Small intestine (tissue), 7 donors: ENCODE results near the gene FES. TPM values are rescaled to one million over a fixed set of nuclear protein-coding genes. Genes with fewer than 3 reads are reported as not detected.
"Not testable (repeated sequence)": the region's sequence is repeated elsewhere in the genome, so short reads cannot be mapped to it uniquely, and the experiment has no call there.

Experiments
- DNase-seq, 2 donors: peaks; one replicate each; pipeline versions ENCODE4 v3.0.0 to v3.0.0-alpha.2; 2013
- FAIRE-seq: peaks from 2 replicates; lab custom pipeline; 2012; peaks lifted over from hg19 to GRCh38; lab: Jason Lieb, UNC
- H3K27ac ChIP-seq, 3 donors: one replicate each; pipeline ENCODE4 v1.5.1; 2013; ENCODE audit warnings: low read length in 2 of 3, mild to moderate bottlenecking in 2 of 3, control low read depth in 1 of 3, inconsistent platforms in 1 of 3, low read depth in 1 of 3, moderate library complexity in 1 of 3
- H3K27me3 ChIP-seq, 3 donors: one replicate each; pipeline ENCODE4 v1.6.1; 2013; ENCODE audit warnings: low read length in 3 of 3, inconsistent platforms in 1 of 3; ENCODE audit not compliant: control insufficient read depth in 3 of 3, insufficient read depth in 3 of 3
- H3K36me3 ChIP-seq, 3 donors: one replicate each; pipeline ENCODE4 v1.6.1; 2013; ENCODE audit warnings: low read length in 3 of 3, inconsistent platforms in 1 of 3, low read depth in 1 of 3, mild to moderate bottlenecking in 1 of 3, moderate library complexity in 1 of 3; ENCODE audit not compliant: control insufficient read depth in 3 of 3, insufficient read depth in 2 of 3
- H3K4me1 ChIP-seq, 3 donors: one replicate each; pipeline ENCODE4 v1.6.1; 2013; ENCODE audit warnings: low read length in 2 of 3, inconsistent platforms in 1 of 3, low read depth in 1 of 3, mild to moderate bottlenecking in 1 of 3, moderate library complexity in 1 of 3; ENCODE audit not compliant: control insufficient read depth in 3 of 3, insufficient read depth in 2 of 3
- H3K4me3 ChIP-seq, 3 donors: one replicate each; pipeline ENCODE4 v1.5.1; 2013; ENCODE audit warnings: low read length in 3 of 3, control low read depth in 1 of 3, inconsistent platforms in 1 of 3, low read depth in 1 of 3, mild to moderate bottlenecking in 1 of 3, moderate library complexity in 1 of 3
- H3K9me3 ChIP-seq, 2 donors: one replicate each; pipeline ENCODE4 v1.6.1; 2013; ENCODE audit warnings: low read depth in 1 of 2, low read length in 1 of 2; ENCODE audit not compliant: control insufficient read depth in 2 of 2, insufficient read depth in 1 of 2
- WGBS, 3 donors: extraction: QIAGEN DNeasy Blood & Tissue Kit; methylation state at CpG; one replicate each; pipeline ENCODE4 v1.1.7; 2013; 5-methylcytosine and 5-hydroxymethylcytosine counted together
- polyA plus RNA-seq, 4 donors: library from polyadenylated mRNA; stranded (reverse) in 3 of 4; unstranded in 1 of 4; fragments of 200-250 nt in 3 of 4; fragments of 120-200 nt in 1 of 4; gene quantifications; one replicate each; pipeline versions ENCODE4 v1.2.1 to v1.2.3, GENCODE V29; 2013
- donor health status: healthy with polysubstance abuse.
- donor health status: control.
- donor health status: control.
- donor health status: Bipolar disorder and iron deficiency.
- donor health status: healthy.

FES gene
- polyA plus RNA-seq, 4 donors, result 0.89 to 18.4 (median 10.9) TPM

DNA sequence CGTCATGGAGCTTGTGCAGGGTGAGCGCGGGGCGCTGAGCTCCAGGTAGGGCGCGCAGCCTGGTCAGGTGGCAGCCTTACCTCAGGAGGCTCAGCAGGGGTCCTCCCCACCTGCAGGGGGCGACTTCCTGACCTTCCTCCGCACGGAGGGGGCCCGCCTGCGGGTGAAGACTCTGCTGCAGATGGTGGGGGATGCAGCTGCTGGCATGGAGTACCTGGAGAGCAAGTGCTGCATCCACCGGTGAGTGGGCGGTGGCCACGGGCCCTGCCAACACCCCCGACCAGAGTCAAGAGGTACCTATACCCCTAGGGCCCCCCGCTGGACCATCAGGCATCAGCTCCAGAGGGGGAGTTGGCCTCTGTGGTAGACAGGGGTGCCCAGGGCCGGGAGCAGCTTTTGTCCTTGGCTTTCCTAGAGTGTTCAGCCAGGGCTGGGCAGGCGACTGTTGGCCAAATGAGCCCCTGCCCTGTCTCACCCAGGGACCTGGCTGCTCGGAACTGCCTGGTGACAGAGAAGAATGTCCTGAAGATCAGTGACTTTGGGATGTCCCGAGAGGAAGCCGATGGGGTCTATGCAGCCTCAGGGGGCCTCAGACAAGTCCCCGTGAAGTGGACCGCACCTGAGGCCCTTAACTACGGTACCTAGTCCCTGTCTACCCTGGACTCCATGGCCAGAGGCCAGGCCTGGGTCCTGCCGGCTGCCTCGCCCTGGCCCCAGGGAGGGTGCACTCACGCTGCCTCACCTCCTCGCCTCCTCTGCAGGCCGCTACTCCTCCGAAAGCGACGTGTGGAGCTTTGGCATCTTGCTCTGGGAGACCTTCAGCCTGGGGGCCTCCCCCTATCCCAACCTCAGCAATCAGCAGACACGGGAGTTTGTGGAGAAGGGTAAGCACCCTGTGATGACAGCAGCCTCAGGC lies 9.1 kb downstream of the FES start:
- peaks cover 0 to 63% (median 6%) of the 10 kb centered on the region in 3 donors for H3K36me3 ChIP-seq
- H3K27me3 ChIP-seq, result no peaks in the 10 kb centered on the region
- WGBS, 3 donors, result 93 to 95% (median 94%) methylated on average over 31 to 33 of the region's 33 CpGs
- DNase-seq, result no peak
- H3K4me1 ChIP-seq, result no peaks in the 10 kb centered on the region
- FAIRE-seq, result no peak
- H3K27ac ChIP-seq, result no peak overlapping the region
- no peak overlapping the region for H3K4me3 ChIP-seq
- H3K9me3 ChIP-seq, result no peaks in the 10 kb centered on the region

GRCh38 chr15:90895571-90896117 lies 11.3 kb downstream of the FES start:
- no peaks in the 10 kb centered on the region for H3K9me3 ChIP-seq
- no peak overlapping the region for H3K4me3 ChIP-seq
- no peak for DNase-seq
- FAIRE-seq, result no peak
- H3K36me3 ChIP-seq, result peaks cover 0 to 45% (median 6%) of the 10 kb centered on the region in 3 donors
- no peak overlapping the region for H3K27ac ChIP-seq
- no peaks in the 10 kb centered on the region for H3K27me3 ChIP-seq
- 67 to 89% (median 84%) methylated on average over 10 of the region's 10 CpGs for WGBS, 3 donors
- H3K4me1 ChIP-seq, result no peaks in the 10 kb centered on the region

DNA sequence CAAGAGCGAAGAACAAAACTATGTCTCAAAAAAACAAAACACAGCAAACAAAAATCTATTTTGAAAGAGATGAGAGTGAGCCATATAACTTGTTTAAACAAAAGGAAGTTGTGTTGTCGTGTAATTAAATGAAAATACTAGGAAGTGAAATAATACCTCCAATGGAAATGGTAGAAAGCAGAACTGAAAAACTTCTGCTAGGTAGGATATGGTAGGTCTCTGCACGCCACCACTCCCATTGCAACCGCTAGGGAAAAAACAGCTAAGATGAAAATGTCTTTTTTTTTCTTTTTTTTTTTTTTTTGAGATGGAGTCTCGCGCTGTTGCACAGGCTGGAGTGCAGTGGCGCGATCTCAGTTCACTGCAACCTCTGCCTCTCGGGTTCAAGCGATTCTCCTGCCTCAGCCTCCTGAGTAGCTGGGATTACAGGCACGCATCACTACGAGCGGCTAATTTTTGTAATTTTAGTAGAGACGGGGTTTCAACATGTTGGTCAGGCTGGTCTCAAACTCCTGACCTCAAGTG lies 12.9 kb downstream of the FES start:
- DNase-seq, H3K4me3 ChIP-seq, H3K27me3 ChIP-seq, H3K27ac ChIP-seq, H3K4me1 ChIP-seq, FAIRE-seq, H3K9me3 ChIP-seq: not testable (repeated sequence)
- WGBS, 3 donors, result 88 to 95% (median 92%) methylated on average over 14 of the region's 14 CpGs
- H3K36me3 ChIP-seq, result peaks cover 0 to 30% (median 6%) of the 10 kb centered on the region in 3 donors

GRCh38 chr15:90901175-90902039 lies 17.1 kb downstream of the FES start:
- Histone ChIP-seq H3K27me3 (no peaks in the 10 kb centered on the region), H3K4me1 (peaks cover 0 to 13% (median 2%) of the 10 kb centered on the region in 3 donors), H3K36me3 (peaks cover 3 to 22% (median 11%) of the 10 kb centered on the region in 3 donors), H3K4me3 (peak overlapping the region in 1 of 3 donors; percentile 81), H3K27ac (peak overlapping the region; percentile 93 to 95 (median 94)), H3K9me3 (no peaks in the 10 kb centered on the region)
- FAIRE-seq (no peak), DNase-seq (peak in 1 of 2 donors; percentile 36)
- WGBS, 3 donors, result 38 to 49% (median 44%) methylated on average over 14 of the region's 14 CpGs

GRCh38 chr15:90902040-90902839 lies 17.9 kb downstream of the FES start:
- no peaks in the 10 kb centered on the region for H3K9me3 ChIP-seq
- H3K4me3 ChIP-seq, result peak overlapping the region; percentile 66 to 81 (median 73)
- peaks cover 3 to 30% (median 16%) of the 10 kb centered on the region in 3 donors for H3K36me3 ChIP-seq
- peak; percentile 83 to 93 for DNase-seq
- H3K27ac ChIP-seq, result peak overlapping the region; percentile 93 to 95 (median 94)
- H3K4me1 ChIP-seq, result peaks cover 0 to 13% (median 2%) of the 10 kb centered on the region in 3 donors
- 0 to 1% (median 1%) methylated on average over 55 to 71 of the region's 71 CpGs for WGBS, 3 donors
- FAIRE-seq, result no peak
- no peaks in the 10 kb centered on the region for H3K27me3 ChIP-seq

DNA sequence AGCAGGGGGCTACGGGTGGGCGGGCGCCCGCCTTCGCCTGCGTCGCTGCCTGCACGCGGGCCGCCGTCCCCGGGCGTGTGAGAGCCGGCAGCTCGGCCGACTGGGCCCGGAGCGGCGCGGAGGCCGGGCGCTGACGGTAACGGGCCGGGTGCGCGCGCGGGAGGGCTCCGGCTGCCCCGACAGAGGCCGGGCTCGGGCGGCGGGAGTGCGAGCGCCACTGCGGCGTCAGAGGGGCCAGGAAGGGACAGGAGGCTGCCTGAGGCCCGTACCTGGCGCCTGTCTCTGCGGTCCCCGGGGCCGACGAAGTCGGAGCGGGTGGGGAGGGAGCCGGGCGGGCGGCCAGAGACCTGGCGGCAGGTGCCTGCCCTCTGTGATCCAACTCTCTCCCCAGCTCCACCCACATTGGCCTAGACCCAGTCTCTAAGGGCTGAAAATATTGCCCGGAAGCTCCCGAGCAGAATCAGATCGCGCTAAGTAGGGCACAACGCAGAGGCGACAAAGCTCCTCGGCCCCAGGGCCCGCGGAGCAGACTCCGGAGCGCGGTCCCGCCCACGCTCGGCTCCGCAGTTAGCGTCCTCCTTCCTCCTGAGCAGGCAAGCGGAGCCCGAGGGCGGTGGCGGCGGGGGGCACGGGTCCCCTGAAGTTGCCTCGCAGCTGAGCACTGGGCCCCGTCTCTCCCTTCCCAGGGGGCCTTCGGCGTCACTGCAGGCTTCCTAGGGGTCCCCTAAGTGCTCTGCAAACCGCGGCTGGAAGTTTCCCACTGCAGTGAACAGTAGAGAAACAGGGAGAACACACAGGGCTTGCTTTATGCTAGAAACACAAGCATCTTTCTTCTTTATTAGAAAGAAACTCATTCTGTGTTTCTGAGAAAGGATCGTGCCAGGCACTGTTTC lies 18.8 kb downstream of the FES start, which contains the start of gene MAN2A2:
TSS of gene MAN2A2 (plus strand) at position 463 of the 893 bp plus-strand sequence. CDS start 906 bp downstream, outside the sequence.
- Histone ChIP-seq H3K36me3 (peaks cover 3 to 35% (median 16%) of the 10 kb centered on the region in 3 donors), H3K27ac (peak within 1 kb of the TSS; percentile 93 to 95 (median 94)), H3K4me1 (peaks cover 0 to 13% (median 2%) of the 10 kb centered on the region in 3 donors), H3K4me3 (peak within 1 kb of the TSS; percentile 66 to 81 (median 73)), H3K9me3 (no peaks in the 10 kb centered on the region), H3K27me3 (no peaks in the 10 kb centered on the region)
- DNase-seq, result peak; percentile 85 to 92
- no peak for FAIRE-seq
- WGBS, 3 donors, result 0 to 1% (median 0%) methylated on average over 24 to 81 of the region's 81 CpGs
